ENCODE data around the gene SDR39U1.

Gene SDR39U1

DNA sequence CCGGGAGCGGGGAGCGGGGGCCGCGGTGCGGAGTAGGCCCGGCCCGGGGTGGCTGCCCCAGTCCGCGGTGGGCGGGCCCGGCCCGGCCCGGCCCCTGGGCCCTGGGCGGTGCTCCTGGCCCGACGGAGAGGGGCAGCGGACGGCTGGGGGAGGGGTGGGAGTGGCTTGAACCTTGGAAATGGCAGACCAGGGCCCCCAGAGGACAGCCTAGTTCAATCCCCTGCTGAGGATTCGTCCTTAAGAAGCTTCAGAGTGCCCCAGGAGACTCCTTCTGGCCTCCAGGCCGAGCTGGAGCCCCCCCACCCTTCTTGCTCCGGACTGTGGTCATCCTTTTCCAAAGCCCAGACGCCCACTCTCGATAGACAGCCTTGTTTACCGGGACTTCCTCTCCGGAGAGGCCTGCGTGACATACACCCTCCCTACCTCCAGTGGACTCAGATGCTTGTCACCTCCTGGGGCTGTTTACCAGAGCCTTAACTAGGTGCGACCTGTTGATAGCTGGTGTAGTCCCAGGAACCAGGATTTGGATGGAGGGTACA lies 12.4 kb downstream of the SDR39U1 start:
- no peak for TF ChIP-seq CTCF (IDR thresholded peaks at IDR 0.05; ENCODE audit: low read depth, low read length)
- H3K4me3 ChIP-seq (ENCODE audit: low read depth, low read length), result peak overlapping the region; percentile 73

DNA sequence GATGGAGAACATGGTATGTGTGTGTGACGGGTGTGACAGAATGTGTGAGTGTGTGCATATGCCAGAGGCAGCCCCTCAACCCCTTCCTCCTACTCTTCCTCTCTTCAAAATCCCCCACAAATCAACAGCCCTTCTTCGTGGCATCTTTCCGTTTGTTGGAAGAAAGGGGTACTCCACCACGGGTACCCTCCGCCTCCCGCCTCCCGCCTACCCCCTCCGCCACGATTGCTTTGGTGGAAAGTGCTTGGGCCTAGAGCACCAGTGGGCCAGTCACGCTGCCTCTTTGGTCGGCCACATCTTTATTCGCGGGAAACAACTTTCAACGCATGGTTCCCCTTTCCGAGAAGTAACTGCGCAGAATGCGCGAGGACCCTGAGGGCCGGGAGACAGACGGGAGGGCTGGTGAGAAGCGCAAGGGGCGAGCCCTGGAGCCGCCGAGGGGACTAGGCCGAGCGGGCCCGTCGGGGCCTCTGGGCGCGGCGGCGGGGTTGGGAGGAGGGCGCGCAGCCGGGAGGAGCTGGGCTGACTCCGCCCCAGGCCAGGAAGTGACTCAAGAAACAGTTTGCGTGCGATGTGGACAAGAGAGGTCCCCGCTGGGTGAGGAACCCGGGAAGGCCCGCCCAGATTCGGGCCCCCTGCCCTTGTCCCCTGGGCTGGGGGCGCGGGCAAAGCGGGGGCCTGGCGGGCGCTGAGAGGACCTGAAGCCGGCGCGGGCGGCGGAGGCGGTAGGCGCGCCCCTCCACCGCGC lies 13.0 kb downstream of the SDR39U1 start, which contains the start of the genes CBLN3 and KHNYN:
TSS of gene CBLN3 (minus strand) at position 274 of the 748 bp plus-strand sequence. CDS start 614 bp downstream, outside the sequence.
TSS of gene KHNYN (plus strand) at position 560 of the 748 bp plus-strand sequence. CDS start 777 bp downstream, outside the sequence.
- TF ChIP-seq CTCF (IDR thresholded peaks at IDR 0.05; ENCODE audit: low read depth, low read length), result no peak
- H3K4me3 ChIP-seq (ENCODE audit: low read depth, low read length), result peak within 1 kb of the TSS; percentile 73

DNA sequence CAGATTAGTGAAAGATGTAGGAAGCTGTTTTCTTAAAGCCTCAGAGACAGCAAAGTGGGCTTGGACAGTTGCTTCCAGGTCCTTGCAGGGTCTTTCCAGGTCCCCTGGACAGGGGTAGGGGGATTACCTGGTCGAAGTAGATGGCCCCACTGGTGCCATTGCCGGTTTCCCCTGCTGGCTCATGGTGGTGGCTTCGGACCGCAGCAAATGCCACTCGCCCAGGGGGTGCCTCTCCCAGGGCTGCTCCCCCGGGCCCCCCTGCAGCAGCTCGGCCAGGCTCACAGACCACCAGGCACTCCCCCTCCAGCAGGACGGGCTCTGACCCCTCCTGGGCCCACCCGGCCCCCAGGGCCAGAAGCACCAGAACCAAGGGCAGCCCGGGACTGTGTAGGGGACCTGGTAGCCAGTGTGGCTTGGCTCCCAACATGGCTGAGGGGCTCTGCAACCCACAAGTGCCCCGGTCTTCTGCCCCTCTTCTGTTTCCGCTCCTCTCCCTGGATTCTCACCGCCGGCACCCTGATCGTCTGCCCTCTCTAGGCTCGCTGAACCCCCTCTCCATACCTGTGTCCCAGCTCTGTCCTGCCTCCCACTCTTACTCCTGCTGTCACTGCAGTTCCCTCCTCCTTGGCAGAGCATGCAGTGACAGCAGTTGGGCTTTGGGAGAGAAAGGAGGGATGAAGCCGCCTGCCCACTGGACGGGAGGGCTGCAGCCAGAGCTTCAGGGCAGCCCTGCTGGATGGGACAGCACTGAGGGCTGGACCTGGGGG lies 13.8 kb downstream of the SDR39U1 start:
- peak overlapping the region; percentile 73 for H3K4me3 ChIP-seq (ENCODE audit: low read depth, low read length)
- TF ChIP-seq CTCF (IDR thresholded peaks at IDR 0.05; ENCODE audit: low read depth, low read length), result no peak

GRCh38 chr14:24427537-24428508 lies 14.8 kb downstream of the SDR39U1 start:
- H3K4me3 ChIP-seq (ENCODE audit: low read depth, low read length), result no peak overlapping the region
- TF ChIP-seq CTCF (IDR thresholded peaks at IDR 0.05; ENCODE audit: low read depth, low read length), result no peak

GRCh38 chr14:24426912-24427536 lies 15.6 kb downstream of the SDR39U1 start:
- no peak for TF ChIP-seq CTCF (IDR thresholded peaks at IDR 0.05; ENCODE audit: low read depth, low read length)
- H3K4me3 ChIP-seq (ENCODE audit: low read depth, low read length), result no peak overlapping the region

- TF ChIP-seq CTCF (IDR thresholded peaks at IDR 0.05; ENCODE audit: low read depth, low read length), result no peak
- H3K4me3 ChIP-seq (ENCODE audit: low read depth, low read length), result no peak overlapping the region
These were observed 16.2 kb downstream of the SDR39U1 start for GRCh38 chr14:24426150-24426911.

Data from WI38 (cell line).